NK-92 (cell line): Measurements from ENCODE around the gene RAB6C.
"Not testable (repeated sequence)": the region's sequence is repeated elsewhere in the genome, so short reads cannot be mapped to it uniquely, and the experiment has no call there.

Experiments
- DNase-seq: peaks from one replicate; lab custom pipeline; 2025; ENCODE audit not compliant: unreplicated experiment; lab: John Stamatoyannopoulos, UW

The RAB6C gene

GRCh38 chr2:129993151-129993550 lies 13.7 kb downstream of the RAB6C start:
- not testable (repeated sequence) for DNase-seq

GRCh38 chr2:129996657-129997237 lies 17.3 kb downstream of the RAB6C start:
- DNase-seq: not testable (repeated sequence)

GRCh38 chr2:129998771-129999170 lies 19.3 kb downstream of the RAB6C start:
- DNase-seq: not testable (repeated sequence)

- DNase-seq: not testable (repeated sequence)
Observed at GRCh38 chr2:130005862-130006261, 26.4 kb downstream of the RAB6C start.

GRCh38 chr2:130016701-130017100 lies 37.2 kb downstream of the RAB6C start:
- not testable (repeated sequence) for DNase-seq

- DNase-seq: no peak
Observed at GRCh38 chr2:130019402-130019801, 39.9 kb downstream of the RAB6C start.

- DNase-seq: not testable (repeated sequence)
Observed at GRCh38 chr2:130020069-130020468, 40.6 kb downstream of the RAB6C start.

GRCh38 chr2:130025931-130026330 lies 46.5 kb downstream of the RAB6C start:
- DNase-seq: not testable (repeated sequence)
